ENCODE results near the gene SH3BP5. TPM values are rescaled to one million over a fixed set of nuclear protein-coding genes. Genes with fewer than 3 reads are reported as not detected.

SH3BP5 gene
- polyA plus RNA-seq, 1 of the 3 experiments (the other 2 are of a cell fraction) = 29.5 TPM

GRCh38 chr3:15261274-15261673, 71.1 kb downstream of the SH3BP5 start (continued):
- no peak for TF ChIP-seq EP300 (IDR thresholded peaks at IDR 0.05; ENCODE audit: borderline replicate concordance in 1 of 2, low read depth in 1 of 2, low read length in 1 of 2)
- TF ChIP-seq CHD2 (IDR thresholded peaks at IDR 0.05; ENCODE audit: low read length, partially characterized antibody) = no peak

GRCh38 chr3:15260531-15260930, 71.9 kb downstream of the SH3BP5 start:
- H4K20me1 ChIP-seq (ENCODE audit: insufficient read depth) = no peaks in the 10 kb centered on the region
- H3K9me2 ChIP-seq = no peaks in the 10 kb centered on the region
- peaks cover 43 to 51% of the 10 kb centered on the region in 2 experiments for H3K36me3 ChIP-seq (replicated peaks in 1 of 2; ENCODE audit: control insufficient read depth in 1 of 2, insufficient read depth in 2 of 2, low read length in 1 of 2)
- H3K79me2 ChIP-seq (ENCODE audit: insufficient read depth) = no peaks in the 10 kb centered on the region
- CTCF ChIA-PET = interaction anchor here (1.0 to 2.2 kb wide), 3 partner anchors 7 to 141 kb away, joined by 3 to 14 read pairs (median 3); partner anchors contain the start of gene SH3BP5
- no peak for DNase-seq
- H3K4me3 ChIP-seq (ENCODE audit: low read depth in 2 of 2, low read length in 1 of 2) = no peak overlapping the region
- TF ChIP-seq YY1 (IDR thresholded peaks at IDR 0.05; ENCODE audit: low read depth) (no peak), GABPA (IDR thresholded peaks at IDR 0.05; ENCODE audit: low read depth) (no peak), ELF1 (IDR thresholded peaks at IDR 0.05) (no peak), MXI1 (IDR thresholded peaks at IDR 0.05; ENCODE audit: low read depth, low read length) (no peak), NFIC (IDR thresholded peaks at IDR 0.05; ENCODE audit: borderline replicate concordance) (no peak), USF1 (IDR thresholded peaks at IDR 0.05; ENCODE audit: borderline replicate concordance, low read depth) (no peak), USF2 (IDR thresholded peaks at IDR 0.05; ENCODE audit: borderline replicate concordance, low read depth, low read length) (no peak), IRF3 (IDR thresholded peaks at IDR 0.05; ENCODE audit: low read depth, low read length) (no peak), ZBTB33 (IDR thresholded peaks at IDR 0.05; ENCODE audit: borderline replicate concordance, low read depth) (no peak), TCF12 (IDR thresholded peaks at IDR 0.05) (no peak)
- no peak overlapping the region for H2AFZ ChIP-seq (ENCODE audit: low read depth)
- POLR2A ChIA-PET = no interaction called here
- no peak overlapping the region for H3K9ac ChIP-seq
- H3K4me1 ChIP-seq (ENCODE audit: control insufficient read depth in 1 of 2, insufficient read depth in 2 of 2, low read depth in 1 of 2, low read length in 1 of 2) = peaks cover 0 to 2% of the 10 kb centered on the region in 2 experiments; a peak in 1 of 4 replicates
- H3K4me2 ChIP-seq = no peak overlapping the region
- peaks cover 4% of the 10 kb centered on the region for H3F3A ChIP-seq (replicated peaks; ENCODE audit: insufficient read depth)
- H3K9me3 ChIP-seq = no peaks in the 10 kb centered on the region
- H3K27ac ChIP-seq (ENCODE audit: low read depth in 2 of 2, low read length in 1 of 2) = no peak overlapping the region; a peak in 1 of 4 replicates
- no peaks in the 10 kb centered on the region for H3K27me3 ChIP-seq (ENCODE audit: insufficient read depth)
- 96% methylated on average over 4 of the region's 4 CpGs for WGBS (ENCODE audit: low lambda C conversion rate)
